GM23248 (cell line): ENCODE results near the gene VASN. TPM values are rescaled to one million over a fixed set of nuclear protein-coding genes. Genes with fewer than 3 reads are reported as not detected.

Experiments used
- DNase-seq: peaks from one replicate; pipeline ENCODE4 v3.0.0-alpha.2; 2015
- H2AFZ ChIP-seq: fragments of 200-600 bp; sonication (generic); 2 replicates; pipeline ENCODE4 v1.6.1; 2016; ENCODE audit warnings: antibody characterized with exemption
- H3F3A ChIP-seq: fragments of 200-600 bp; sonication (generic); 2 replicates; pipeline ENCODE4 v1.6.1; 2016; ENCODE audit warnings: mild to moderate bottlenecking, antibody characterized with exemption, mixed run types; ENCODE audit not compliant: insufficient read depth
- H3K27ac ChIP-seq: fragments of 200-600 bp; sonication (generic); 2 replicates; pipeline ENCODE4 v1.5.1; 2016; ENCODE audit warnings: mild to moderate bottlenecking
- H3K27me3 ChIP-seq: fragments of 200-600 bp; sonication (generic); replicated peaks from 2 replicates; pipeline ENCODE4 v1.6.1; 2016; ENCODE audit warnings: mild to moderate bottlenecking; ENCODE audit not compliant: insufficient read depth
- H3K36me3 ChIP-seq: fragments of 200-600 bp; sonication (generic); 2 replicates; pipeline ENCODE4 v1.6.1; 2016; ENCODE audit warnings: low read depth, mild to moderate bottlenecking
- H3K4me1 ChIP-seq: fragments of 200-600 bp; sonication (generic); 2 replicates; pipeline ENCODE4 v1.6.1; 2016; ENCODE audit warnings: mild to moderate bottlenecking; ENCODE audit not compliant: insufficient read depth
- H3K4me2 ChIP-seq: fragments of 200-600 bp; sonication (generic); one replicate; pipeline ENCODE4 v1.6.1; 2016; ENCODE audit warnings: mild to moderate bottlenecking; ENCODE audit not compliant: unreplicated experiment
- H3K4me3 ChIP-seq: fragments of 200-600 bp; sonication (generic); 2 replicates; pipeline ENCODE4 v1.5.1; 2016; ENCODE audit warnings: mild to moderate bottlenecking
- H3K79me2 ChIP-seq: fragments of 200-600 bp; sonication (generic); 2 replicates; pipeline ENCODE4 v1.6.1; 2016; ENCODE audit warnings: mild to moderate bottlenecking; ENCODE audit not compliant: insufficient read depth
- H3K9ac ChIP-seq: fragments of 200-600 bp; sonication (generic); 2 replicates; pipeline ENCODE4 v1.6.1; 2016; ENCODE audit warnings: mild to moderate bottlenecking
- H3K9me2 ChIP-seq: fragments of 200-600 bp; sonication (generic); 2 replicates; pipeline ENCODE4 v1.6.1; 2016; ENCODE audit warnings: mixed run types, mild to moderate bottlenecking, moderate library complexity; ENCODE audit not compliant: insufficient read depth
- H3K9me3 ChIP-seq: fragments of 200-600 bp; sonication (generic); one replicate; pipeline ENCODE4 v1.6.1; 2017; ENCODE audit warnings: low read depth
- H4K20me1 ChIP-seq: fragments of 200-600 bp; sonication (generic); 2 replicates; pipeline ENCODE4 v1.6.0; 2016; ENCODE audit not compliant: insufficient read depth
- EZH2 ChIP-seq: fragments of 200-600 bp; sonication (generic); IDR thresholded peaks from 2 replicates; pipeline ENCODE4 v1.6.1; 2018; ENCODE audit warnings: antibody characterized with exemption, mild to moderate bottlenecking; ENCODE audit not compliant: insufficient read depth, poor library complexity, severe bottlenecking
- EZH2phosphoT487 ChIP-seq: fragments of 200-600 bp; sonication (generic); IDR thresholded peaks from 2 replicates; pipeline ENCODE4 v1.6.1; 2018; ENCODE audit warnings: antibody characterized with exemption, moderate library complexity, mild to moderate bottlenecking, low read depth; ENCODE audit not compliant: insufficient read depth
- WGBS, 2 experiments: methylation state at CpG; one replicate each; pipeline ENCODE4 v1.1.6; 2015 to 2017; ENCODE audit warnings: low lambda C conversion rate in 2 of 2, low coverage in 1 of 2; ENCODE audit errors: missing lambda C conversion rate in 2 of 2; 5-methylcytosine and 5-hydroxymethylcytosine counted together
- in situ Hi-C: fragments of 300-500 bp; cut with MboI; formaldehyde crosslinking; loops from 2 replicates; pipeline ENCODE4 v1.15.0; 2020
- polyA plus RNA-seq: library from polyadenylated mRNA; unstranded; fragments of >200 nt; fragmentation: Nextera tagmentation; extraction: Ambion mirVana; gene quantifications from 2 replicates; pipeline ENCODE4 v1.2.1, GENCODE V29; 2016
- total RNA-seq: library from RNA; depleted of rRNA; stranded (reverse); fragments of >200 nt; shearing (Covaris generic); gene quantifications from 2 replicates; pipeline ENCODE4 v1.2.3, GENCODE V29; 2014

VASN gene
- total and polyA plus RNA-seq, 2 experiments from 2014 or later = 160 to 223 TPM

- Histone ChIP-seq H3K4me3 (no peak overlapping the region), H3K4me2 (no peak overlapping the region), H3K27me3 (no peaks in the 10 kb centered on the region), H3K9ac (peak overlapping the region; percentile 70), H3K27ac (peak overlapping the region; percentile 90), H3K79me2 (peaks cover 40% of the 10 kb centered on the region), H3K4me1 (peaks cover 74% of the 10 kb centered on the region), H3K36me3 (peaks cover 7% of the 10 kb centered on the region; the same call in 1 of the 2 replicates), H3F3A (peaks cover 43% of the 10 kb centered on the region), H3K9me2 (no peaks in the 10 kb centered on the region), H4K20me1 (no peaks in the 10 kb centered on the region), H3K9me3 (no peaks in the 10 kb centered on the region), H2AFZ (no peak overlapping the region)
- TF ChIP-seq EZH2phosphoT487 (no peak), EZH2 (no peak)
- peak; percentile 34 for DNase-seq
- WGBS, 2 experiments = 63 to 65% methylated on average over 20 to 21 of the region's 21 CpGs
- in situ Hi-C loops = no loop called here
Measured at GRCh38 chr16:4382795-4383357, 11.2 kb downstream of the VASN start.

GRCh38 chr16:4383591-4384444, 12.2 kb downstream of the VASN start:
- TF ChIP-seq EZH2phosphoT487 = no peak
- TF ChIP-seq EZH2 = no peak
- Histone ChIP-seq H3K27ac (peak overlapping the region; percentile 90), H3K27me3 (no peaks in the 10 kb centered on the region), H3K4me2 (peak overlapping the region; percentile 18), H4K20me1 (no peaks in the 10 kb centered on the region), H3K4me3 (no peak overlapping the region), H3K4me1 (peaks cover 71% of the 10 kb centered on the region), H3F3A (peaks cover 48% of the 10 kb centered on the region), H3K9ac (peak overlapping the region; percentile 70), H3K79me2 (peaks cover 30% of the 10 kb centered on the region), H3K9me2 (no peaks in the 10 kb centered on the region), H3K9me3 (no peaks in the 10 kb centered on the region), H3K36me3 (peaks cover 7% of the 10 kb centered on the region; the same call in 1 of the 2 replicates), H2AFZ (no peak overlapping the region)
- peak; percentile 28 for DNase-seq
- WGBS, 2 experiments = 58 to 61% methylated on average over 12 of the region's 12 CpGs
- in situ Hi-C loops = no loop called here

GRCh38 chr16:4384509-4384942, 12.9 kb downstream of the VASN start:
- Histone ChIP-seq H3K27me3 (no peaks in the 10 kb centered on the region), H3K36me3 (peaks cover 7% of the 10 kb centered on the region; the same call in 1 of the 2 replicates), H3K4me3 (no peak overlapping the region), H2AFZ (no peak overlapping the region), H3K79me2 (peaks cover 23% of the 10 kb centered on the region), H4K20me1 (no peaks in the 10 kb centered on the region), H3K9ac (peak overlapping the region; percentile 70), H3K4me1 (peaks cover 66% of the 10 kb centered on the region), H3K4me2 (no peak overlapping the region), H3K9me3 (no peaks in the 10 kb centered on the region), H3K27ac (peak overlapping the region; percentile 90), H3F3A (peaks cover 48% of the 10 kb centered on the region), H3K9me2 (no peaks in the 10 kb centered on the region)
- no peak for TF ChIP-seq EZH2phosphoT487
- no peak for TF ChIP-seq EZH2
- DNase-seq = peak; percentile 95
- in situ Hi-C loops = no loop called here
- 5 to 6% methylated on average over 15 to 18 of the region's 20 CpGs for WGBS, 2 experiments

GRCh38 chr16:4385066-4385788, 13.6 kb downstream of the VASN start:
- H3K9me2 ChIP-seq = no peaks in the 10 kb centered on the region
- peaks cover 62% of the 10 kb centered on the region for H3K4me1 ChIP-seq
- WGBS, 2 experiments = 25 to 30% methylated on average over 15 to 20 of the region's 20 CpGs
- H3K79me2 ChIP-seq = peaks cover 18% of the 10 kb centered on the region
- peak overlapping the region; percentile 70 for H3K9ac ChIP-seq
- H3K36me3 ChIP-seq = peaks cover 7% of the 10 kb centered on the region; the same call in 1 of the 2 replicates
- peak; percentile 70 for DNase-seq
- H3K9me3 ChIP-seq = no peaks in the 10 kb centered on the region
- H3K27me3 ChIP-seq = no peaks in the 10 kb centered on the region
- peak overlapping the region; percentile 90 for H3K27ac ChIP-seq
- H3K4me3 ChIP-seq = no peak overlapping the region
- H3F3A ChIP-seq = peaks cover 48% of the 10 kb centered on the region
- no peak overlapping the region for H2AFZ ChIP-seq
- in situ Hi-C loops = no loop called here
- no peak for TF ChIP-seq EZH2
- TF ChIP-seq EZH2phosphoT487 = no peak
- H4K20me1 ChIP-seq = no peaks in the 10 kb centered on the region
- peak overlapping the region; percentile 10 for H3K4me2 ChIP-seq
